Gastroesophageal sphincter (tissue), 3 donors: ENCODE results near the gene KCNA3.

Source experiments
- CTCF ChIP-seq, 4 experiments: fragments of 200-600 bp in 2 of 4; fragments of 450-650 bp in 2 of 4; sonication (generic) in 1 of 4; IDR thresholded peaks; one replicate each; pipeline ENCODE4 v1.5.1; 2017 to 2019; ENCODE audit warnings: antibody characterized with exemption in 4 of 4, mild to moderate bottlenecking in 2 of 4, moderate library complexity in 2 of 4
- EP300 ChIP-seq: sonication (generic); formaldehyde crosslinking; IDR thresholded peaks from one replicate; pipeline ENCODE4 v1.6.1; 2017; ENCODE audit warnings: antibody characterized with exemption, mild to moderate bottlenecking
- POLR2A ChIP-seq, 2 donors: fragments of 450-650 bp; IDR thresholded peaks; one replicate each; pipeline ENCODE4 v1.6.1; 2017; ENCODE audit warnings: antibody characterized with exemption in 2 of 2, mild to moderate bottlenecking in 2 of 2, moderate library complexity in 1 of 2
- POLR2AphosphoS5 ChIP-seq: sonication (generic); formaldehyde crosslinking; IDR thresholded peaks from one replicate; pipeline ENCODE4 v1.6.1; 2017; ENCODE audit warnings: antibody characterized with exemption

GRCh38 chr1:110648417-110648816 lies 26.3 kb downstream of the KCNA3 start:
- TF ChIP-seq CTCF (IDR thresholded peaks at IDR 0.05), result no peak
- no peak for TF ChIP-seq EP300
- TF ChIP-seq POLR2AphosphoS5, result no peak
- TF ChIP-seq POLR2A (IDR thresholded peaks at IDR 0.05), result no peak
